Measurements from ENCODE around the gene TNFRSF11A.

GRCh38 chr18:62334120-62334519 lies 9.0 kb downstream of the TNFRSF11A start:
- TF ChIP-seq CTCF (IDR thresholded peaks at IDR 0.05; ENCODE audit: poor library complexity, severe bottlenecking) (no peak), RAD21 (conservative IDR thresholded peaks at IDR 0.05) (no peak)

Data from neural cell (in vitro differentiated cells).